Neutrophil (primary cell): ENCODE data around the gene WNT3A.

Experiments used
- H3K27ac ChIP-seq: fragments of 200-600 bp; sonication (generic); 2 replicates; pipeline ENCODE4 v1.5.1; 2016; ENCODE audit warnings: mild to moderate bottlenecking, moderate library complexity
- H3K27me3 ChIP-seq: fragments of 200-600 bp; sonication (generic); 2 replicates; pipeline ENCODE4 v1.6.0; 2016; ENCODE audit warnings: mild to moderate bottlenecking
- H3K36me3 ChIP-seq: fragments of 200-600 bp; sonication (generic); 2 replicates; pipeline ENCODE4 v1.5.1; 2017
- H3K4me1 ChIP-seq, 2 experiments: fragments of 200-600 bp in 1 of 2; sonication (generic) in 1 of 2; 1 replicate in 1 of 2; 2 replicates in 1 of 2; pipeline versions ENCODE4 v1.5.1 to v1.6.1; 2013 to 2016; ENCODE audit warnings: low read depth in 1 of 2, low read length in 1 of 2, mild to moderate bottlenecking in 1 of 2, moderate library complexity in 1 of 2; ENCODE audit not compliant: control insufficient read depth in 1 of 2, insufficient read depth in 1 of 2
- H3K4me3 ChIP-seq, 2 experiments: fragments of 200-600 bp in 1 of 2; sonication (generic) in 1 of 2; 1 replicate in 1 of 2; 2 replicates in 1 of 2; pipeline ENCODE4 v1.5.1; 2013 to 2016; ENCODE audit warnings: low read depth in 1 of 2, low read length in 1 of 2, mild to moderate bottlenecking in 1 of 2, moderate library complexity in 1 of 2
- H3K9me3 ChIP-seq: fragments of 200-600 bp; sonication (generic); 2 replicates; pipeline ENCODE4 v1.5.1; 2016
- TF ChIP-seq, protein P1 (sequence below): fragments of 200-600 bp; sonication (generic); IDR thresholded peaks from 2 replicates; pipeline ENCODE4 v1.5.1; 2016; ENCODE audit warnings: antibody characterized with exemption

The WNT3A gene

DNA sequence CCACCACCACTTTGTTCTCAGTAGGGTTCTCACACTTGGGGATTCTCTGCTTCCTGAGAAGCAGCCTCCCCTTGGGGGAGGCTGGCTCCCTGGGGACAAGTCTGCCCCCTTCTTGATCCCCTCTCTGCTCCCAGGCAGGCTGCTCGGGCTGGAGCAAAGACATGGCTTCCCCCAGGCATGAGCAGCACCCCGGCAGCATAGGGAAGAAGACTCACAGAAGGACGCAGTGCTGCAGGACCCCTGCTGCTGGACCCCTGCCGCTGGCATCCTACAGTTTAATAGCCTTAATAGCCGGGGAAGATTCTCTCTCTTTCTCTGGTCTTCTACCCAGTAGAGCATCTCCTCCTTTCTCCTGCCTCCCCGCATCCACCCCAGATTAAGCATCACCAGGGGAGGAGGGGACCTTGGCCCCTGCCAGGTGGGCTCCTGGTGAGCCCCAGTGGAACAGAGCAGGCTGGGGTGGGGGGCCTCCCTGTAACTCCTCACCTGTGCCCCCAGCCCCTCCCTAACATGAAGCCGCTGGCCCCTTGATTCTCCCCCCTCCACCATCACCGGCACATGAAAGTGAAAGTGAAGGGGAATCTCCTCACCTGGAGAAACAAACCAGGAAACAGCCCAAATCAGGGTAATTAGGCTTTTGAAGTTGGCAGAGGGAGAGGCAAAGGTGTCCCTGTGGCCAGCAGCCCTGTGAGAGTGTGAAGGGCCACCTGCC, 2.5 kb downstream of the WNT3A start:
- Histone ChIP-seq H3K27ac (no peak overlapping the region), H3K9me3 (no peaks in the 10 kb centered on the region), H3K36me3 (no peaks in the 10 kb centered on the region), H3K4me1 (no peaks in the 10 kb centered on the region), H3K4me3 (no peak overlapping the region), H3K27me3 (peaks cover 95% of the 10 kb centered on the region)
- TF ChIP-seq, protein P1, sequence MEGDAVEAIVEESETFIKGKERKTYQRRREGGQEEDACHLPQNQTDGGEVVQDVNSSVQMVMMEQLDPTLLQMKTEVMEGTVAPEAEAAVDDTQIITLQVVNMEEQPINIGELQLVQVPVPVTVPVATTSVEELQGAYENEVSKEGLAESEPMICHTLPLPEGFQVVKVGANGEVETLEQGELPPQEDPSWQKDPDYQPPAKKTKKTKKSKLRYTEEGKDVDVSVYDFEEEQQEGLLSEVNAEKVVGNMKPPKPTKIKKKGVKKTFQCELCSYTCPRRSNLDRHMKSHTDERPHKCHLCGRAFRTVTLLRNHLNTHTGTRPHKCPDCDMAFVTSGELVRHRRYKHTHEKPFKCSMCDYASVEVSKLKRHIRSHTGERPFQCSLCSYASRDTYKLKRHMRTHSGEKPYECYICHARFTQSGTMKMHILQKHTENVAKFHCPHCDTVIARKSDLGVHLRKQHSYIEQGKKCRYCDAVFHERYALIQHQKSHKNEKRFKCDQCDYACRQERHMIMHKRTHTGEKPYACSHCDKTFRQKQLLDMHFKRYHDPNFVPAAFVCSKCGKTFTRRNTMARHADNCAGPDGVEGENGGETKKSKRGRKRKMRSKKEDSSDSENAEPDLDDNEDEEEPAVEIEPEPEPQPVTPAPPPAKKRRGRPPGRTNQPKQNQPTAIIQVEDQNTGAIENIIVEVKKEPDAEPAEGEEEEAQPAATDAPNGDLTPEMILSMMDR = no peak

DNA sequence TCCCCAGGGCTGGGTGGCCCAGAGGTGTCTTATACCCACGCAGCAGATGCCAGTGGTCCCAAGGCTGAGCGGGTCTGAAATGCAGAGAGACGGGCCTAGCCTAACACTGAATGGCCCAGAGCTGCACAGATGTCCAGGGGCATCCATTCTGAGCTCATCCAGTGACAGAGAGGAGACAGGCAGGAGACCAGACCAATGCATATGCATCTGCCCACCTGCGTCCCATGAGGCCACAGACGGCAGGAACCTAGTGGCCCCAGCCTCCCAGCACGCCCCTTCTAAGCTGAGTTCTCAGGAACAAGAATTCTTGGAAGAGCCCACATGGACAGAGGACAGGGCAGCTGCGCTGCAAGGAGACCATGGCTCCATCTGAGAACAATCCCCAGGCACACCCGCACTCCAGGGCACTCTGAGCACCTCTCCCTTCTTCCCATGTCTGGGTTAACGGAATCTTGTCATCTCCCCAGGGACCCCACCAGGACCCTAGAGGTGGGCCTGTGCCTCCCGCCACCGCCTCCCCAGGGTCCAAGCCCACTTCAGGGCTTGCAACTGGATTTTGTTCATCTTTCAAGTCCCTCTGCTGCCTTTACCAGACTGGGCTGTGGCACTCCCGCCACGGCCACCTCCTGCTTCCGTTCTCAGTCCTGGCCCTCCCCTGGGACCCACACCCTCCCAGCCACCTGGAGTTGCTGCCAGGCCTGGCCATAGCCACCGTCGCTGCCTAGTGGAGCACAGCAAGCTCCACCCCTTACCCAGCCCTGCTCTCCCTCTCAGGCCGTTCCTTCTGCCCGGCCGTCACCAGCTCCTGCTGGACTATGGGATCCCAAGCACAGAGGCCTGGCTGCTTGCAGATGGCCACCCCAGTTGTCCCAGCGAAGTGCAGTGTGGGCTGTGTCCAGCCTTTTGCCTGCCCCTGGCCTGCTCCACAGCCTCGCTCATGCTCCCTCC, 3.3 kb downstream of the WNT3A start:
- TF ChIP-seq, protein P1 = no peak
- Histone ChIP-seq H3K9me3 (no peaks in the 10 kb centered on the region), H3K4me1 (no peaks in the 10 kb centered on the region), H3K36me3 (no peaks in the 10 kb centered on the region), H3K27ac (no peak overlapping the region), H3K27me3 (peaks cover 93% of the 10 kb centered on the region), H3K4me3 (no peak overlapping the region)

DNA sequence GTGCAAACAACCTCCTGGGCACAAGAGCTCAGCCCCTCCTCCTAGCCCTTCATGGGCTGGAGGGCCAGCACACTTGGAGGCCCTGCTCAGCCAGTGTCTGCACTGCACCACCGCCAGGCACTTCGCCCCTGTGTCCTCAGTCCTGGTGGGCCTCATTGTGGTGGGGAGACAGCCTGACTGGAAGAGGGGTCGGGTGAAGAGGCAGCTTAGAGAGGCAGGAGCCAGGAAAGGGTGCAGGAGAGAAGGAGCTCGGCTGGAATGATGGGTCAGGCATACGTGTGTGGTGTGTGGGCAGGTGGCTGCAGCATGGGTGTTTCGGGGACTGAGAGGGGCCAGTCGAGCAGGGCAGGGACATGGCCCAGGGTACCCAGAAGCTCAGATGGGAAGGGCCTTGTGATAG, 4.1 kb downstream of the WNT3A start:
- Histone ChIP-seq H3K27ac (no peak overlapping the region), H3K36me3 (no peaks in the 10 kb centered on the region), H3K4me3 (no peak overlapping the region), H3K4me1 (no peaks in the 10 kb centered on the region), H3K9me3 (no peaks in the 10 kb centered on the region), H3K27me3 (peaks cover 87% of the 10 kb centered on the region)
- TF ChIP-seq, protein P1 = no peak

DNA sequence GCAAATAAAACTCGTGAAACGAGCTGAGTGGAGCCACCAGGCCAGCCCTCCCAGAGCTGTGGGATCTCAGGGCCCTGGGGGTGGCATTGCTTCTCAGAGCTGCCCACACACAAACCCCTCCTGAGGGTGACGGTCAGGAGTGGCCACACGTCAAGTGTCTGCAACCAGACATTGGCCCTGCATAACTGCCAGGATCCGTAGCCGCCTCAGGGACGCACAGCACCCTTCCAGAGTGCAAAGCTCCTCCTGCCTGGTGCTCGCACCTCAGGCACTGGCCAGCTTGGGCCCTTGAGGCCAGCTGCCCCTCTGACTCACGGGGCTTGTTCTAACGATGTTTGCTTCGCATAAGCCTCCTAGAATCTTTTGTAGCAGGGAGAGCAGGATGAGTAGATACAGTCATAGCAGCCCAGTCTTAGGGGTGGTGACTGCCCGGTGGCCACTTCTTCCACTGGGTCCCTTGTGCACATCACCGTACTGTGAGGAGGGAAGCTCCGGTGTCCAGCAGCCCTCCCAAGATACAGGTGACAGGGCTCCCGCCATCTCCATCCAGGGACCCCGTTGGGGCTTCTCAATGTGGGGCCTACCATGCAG, 5.0 kb downstream of the WNT3A start:
- TF ChIP-seq, protein P1 = no peak
- Histone ChIP-seq H3K9me3 (no peaks in the 10 kb centered on the region), H3K4me1 (no peaks in the 10 kb centered on the region), H3K36me3 (no peaks in the 10 kb centered on the region), H3K27ac (no peak overlapping the region), H3K4me3 (no peak overlapping the region), H3K27me3 (peaks cover 80% of the 10 kb centered on the region)

DNA sequence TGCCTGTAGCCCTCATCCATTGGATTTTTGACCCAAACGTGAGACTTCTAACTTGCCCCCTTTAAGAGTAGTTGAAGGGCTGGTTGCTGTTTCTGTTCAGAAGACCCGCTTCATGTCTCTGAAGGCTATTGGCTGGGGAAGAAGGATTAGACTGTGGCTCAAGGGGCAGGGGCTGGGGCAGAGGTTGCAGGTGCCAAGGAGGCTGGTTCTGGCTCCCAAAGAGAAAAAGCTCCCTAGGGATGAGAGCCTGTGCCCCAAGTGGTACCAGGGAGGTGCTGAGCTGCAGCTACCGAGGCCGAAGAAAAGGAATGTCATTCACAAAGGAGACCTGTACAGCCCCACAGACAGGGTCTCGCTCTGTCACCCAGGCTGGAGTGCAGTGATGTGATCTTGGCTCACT, 5.8 kb downstream of the WNT3A start:
- Histone ChIP-seq H3K9me3 (no peaks in the 10 kb centered on the region), H3K4me3 (no peak overlapping the region), H3K4me1 (no peaks in the 10 kb centered on the region), H3K36me3 (no peaks in the 10 kb centered on the region), H3K27me3 (peaks cover 72% of the 10 kb centered on the region), H3K27ac (no peak overlapping the region)
- TF ChIP-seq, protein P1 = no peak
